GM18499 (cell line): ENCODE data around the gene WWTR1.

ENCODE experiments used
- ATAC-seq: cut with Tn5 transposase; IDR thresholded peaks from one replicate; pipeline ENCODE4 v1.9.1; 2021; ENCODE audit warnings: moderate number of reproducible peaks; ENCODE audit not compliant: insufficient read depth, unreplicated experiment

WWTR1 gene

GRCh38 chr3:149655826-149656574 is 1.8 kb downstream of the WWTR1 start:
- ATAC-seq = no peak

- ATAC-seq = no peak
Measured at GRCh38 chr3:149654188-149654601, 3.6 kb downstream of the WWTR1 start.

- ATAC-seq = no peak
Measured at GRCh38 chr3:149653564-149653963, 4.3 kb downstream of the WWTR1 start.

- ATAC-seq = no peak
Measured at GRCh38 chr3:149653136-149653535, 4.7 kb downstream of the WWTR1 start.

GRCh38 chr3:149650828-149651227 is 7.0 kb downstream of the WWTR1 start:
- no peak for ATAC-seq

- ATAC-seq = no peak
Measured at GRCh38 chr3:149648525-149648924, 9.3 kb downstream of the WWTR1 start.

GRCh38 chr3:149647812-149648211 is 10.0 kb downstream of the WWTR1 start:
- ATAC-seq = no peak

GRCh38 chr3:149647285-149647684 is 10.5 kb downstream of the WWTR1 start:
- ATAC-seq = no peak

- no peak for ATAC-seq
Measured at GRCh38 chr3:149646181-149646766, 11.6 kb downstream of the WWTR1 start.

GRCh38 chr3:149643963-149644362 is 13.9 kb downstream of the WWTR1 start:
- no peak for ATAC-seq

- ATAC-seq = no peak
Measured at GRCh38 chr3:149643482-149643798, 14.4 kb downstream of the WWTR1 start.

- no peak for ATAC-seq
Measured at GRCh38 chr3:149640976-149641728, 16.7 kb downstream of the WWTR1 start.

- no peak for ATAC-seq
Measured at GRCh38 chr3:149639093-149639486, 18.7 kb downstream of the WWTR1 start.

GRCh38 chr3:149638228-149639092 is 19.4 kb downstream of the WWTR1 start:
- no peak for ATAC-seq

- ATAC-seq = no peak
Measured at GRCh38 chr3:149635396-149635795, 22.4 kb downstream of the WWTR1 start.

GRCh38 chr3:149634573-149634972 is 23.3 kb downstream of the WWTR1 start:
- ATAC-seq = no peak

- no peak for ATAC-seq
Measured at GRCh38 chr3:149634072-149634471, 23.8 kb downstream of the WWTR1 start.

- ATAC-seq = no peak
Measured at GRCh38 chr3:149632225-149632624, 25.6 kb downstream of the WWTR1 start.

GRCh38 chr3:149630806-149631205 is 27.0 kb downstream of the WWTR1 start:
- no peak for ATAC-seq

GRCh38 chr3:149628957-149629670 is 28.7 kb downstream of the WWTR1 start:
- no peak for ATAC-seq
